Natural killer cell (primary cell): ENCODE measurements around the gene ENGASE. TPM values are rescaled to one million over a fixed set of nuclear protein-coding genes. Genes with fewer than 3 reads are reported as not detected.

Experiments used
- ATAC-seq, 3 donors: fragments of 150-1000 bp in 2 of 3; fragments of 200-7000 bp in 1 of 3; cut with Tn5 transposase; 1 replicate in 1 of 3; 2 replicates in 2 of 3; pipeline ENCODE4 v1.10.0; 2021; ENCODE audit warnings: mild to moderate bottlenecking in 2 of 3, moderate library complexity in 2 of 3
- DNase-seq, 2 donors: peaks; one replicate each; pipeline versions ENCODE4 v3.0.0 to v3.0.0-alpha.2; 2013 to 2021; ENCODE audit warnings: mixed read lengths in 1 of 2
- H3K27ac ChIP-seq: one replicate; pipeline ENCODE4 v1.5.1; 2013; ENCODE audit warnings: mild to moderate bottlenecking, low read length
- H3K27me3 ChIP-seq: one replicate; pipeline ENCODE4 v1.6.1; 2013; ENCODE audit warnings: low read length; ENCODE audit not compliant: control insufficient read depth, insufficient read depth
- H3K36me3 ChIP-seq: one replicate; pipeline ENCODE4 v1.6.1; 2013; ENCODE audit warnings: low read length; ENCODE audit not compliant: control insufficient read depth, insufficient read depth
- H3K4me1 ChIP-seq: one replicate; pipeline ENCODE4 v1.6.1; 2013; ENCODE audit warnings: low read length; ENCODE audit not compliant: control insufficient read depth, insufficient read depth
- H3K4me3 ChIP-seq: one replicate; pipeline ENCODE4 v1.5.1; 2013; ENCODE audit warnings: low read length
- H3K9me3 ChIP-seq: one replicate; pipeline ENCODE4 v1.6.1; 2013; ENCODE audit warnings: low read length; ENCODE audit not compliant: control insufficient read depth, insufficient read depth
- H3K27ac Mint-ChIP-seq, 2 donors: one replicate each; pipeline ENCODE4 v1.8.0; 2022; ENCODE audit warnings: mild to moderate bottlenecking in 2 of 2, mixed read lengths in 2 of 2, moderate library complexity in 1 of 2
- H3K27me3 Mint-ChIP-seq, 2 donors: one replicate each; pipeline ENCODE4 v1.8.0; 2022; ENCODE audit warnings: low read depth in 2 of 2, mixed read lengths in 2 of 2
- H3K36me3 Mint-ChIP-seq: one replicate; pipeline ENCODE4 v1.8.0; 2022; ENCODE audit warnings: mixed read lengths
- H3K4me1 Mint-ChIP-seq, 2 donors: one replicate each; pipeline ENCODE4 v1.8.0; 2022; ENCODE audit warnings: mixed read lengths in 2 of 2
- H3K4me3 Mint-ChIP-seq: one replicate; pipeline ENCODE4 v1.8.0; 2022; ENCODE audit warnings: mild to moderate bottlenecking, moderate library complexity, mixed read lengths
- H3K9me3 Mint-ChIP-seq, 2 donors: one replicate each; pipeline ENCODE4 v1.8.0; 2022; ENCODE audit warnings: mixed read lengths in 2 of 2
- WGBS: methylation state at CpG from one replicate; pipeline ENCODE4 v1.1.7; 2013; ENCODE audit warnings: missing lambda C conversion rate; ENCODE audit not compliant: insufficient coverage; 5-methylcytosine and 5-hydroxymethylcytosine counted together
- intact Hi-C: fragments of 100-400 bp; cut with micrococcal nuclease; formaldehyde crosslinking; loops from one replicate; pipeline ENCODE4 v1.14.2; 2022
- total RNA-seq, 4 donors: library from RNA; stranded (reverse); fragments of 120-200 nt in 1 of 4; gene quantifications; one replicate each; pipeline versions ENCODE4 v1.2.3 to v1.2.4, GENCODE V29; 2013 to 2022
- TF ChIP-seq, protein P1 (sequence below): fragments of 200-600 bp; IDR thresholded peaks from one replicate; pipeline ENCODE4 v1.8.0; 2022; ENCODE audit warnings: antibody characterized with exemption

ENGASE gene
- total RNA-seq, 3 donors from 2014 or later (not counting 1 experiment from before 2014, with no cell fraction given) = 56.0 to 86.4 (median 56.9) TPM

GRCh38 chr17:79081571-79082276 lies 7.1 kb downstream of the ENGASE start:
- H3K36me3 Mint-ChIP-seq = no peaks in the 10 kb centered on the region
- H3K4me3 Mint-ChIP-seq = no peak overlapping the region
- H3K27me3 Mint-ChIP-seq = no peaks in the 10 kb centered on the region
- H3K27ac Mint-ChIP-seq = no peak overlapping the region
- no peaks in the 10 kb centered on the region for H3K9me3 Mint-ChIP-seq
- peaks cover 0 to 5% of the 10 kb centered on the region in 2 donors for H3K4me1 Mint-ChIP-seq
- no peak for ATAC-seq
- Histone ChIP-seq H3K27me3 (no peaks in the 10 kb centered on the region), H3K4me3 (no peak overlapping the region), H3K9me3 (no peaks in the 10 kb centered on the region), H3K4me1 (no peaks in the 10 kb centered on the region), H3K27ac (no peak overlapping the region), H3K36me3 (peaks cover 46% of the 10 kb centered on the region)
- DNase-seq = no peak
- TF ChIP-seq, protein P1, sequence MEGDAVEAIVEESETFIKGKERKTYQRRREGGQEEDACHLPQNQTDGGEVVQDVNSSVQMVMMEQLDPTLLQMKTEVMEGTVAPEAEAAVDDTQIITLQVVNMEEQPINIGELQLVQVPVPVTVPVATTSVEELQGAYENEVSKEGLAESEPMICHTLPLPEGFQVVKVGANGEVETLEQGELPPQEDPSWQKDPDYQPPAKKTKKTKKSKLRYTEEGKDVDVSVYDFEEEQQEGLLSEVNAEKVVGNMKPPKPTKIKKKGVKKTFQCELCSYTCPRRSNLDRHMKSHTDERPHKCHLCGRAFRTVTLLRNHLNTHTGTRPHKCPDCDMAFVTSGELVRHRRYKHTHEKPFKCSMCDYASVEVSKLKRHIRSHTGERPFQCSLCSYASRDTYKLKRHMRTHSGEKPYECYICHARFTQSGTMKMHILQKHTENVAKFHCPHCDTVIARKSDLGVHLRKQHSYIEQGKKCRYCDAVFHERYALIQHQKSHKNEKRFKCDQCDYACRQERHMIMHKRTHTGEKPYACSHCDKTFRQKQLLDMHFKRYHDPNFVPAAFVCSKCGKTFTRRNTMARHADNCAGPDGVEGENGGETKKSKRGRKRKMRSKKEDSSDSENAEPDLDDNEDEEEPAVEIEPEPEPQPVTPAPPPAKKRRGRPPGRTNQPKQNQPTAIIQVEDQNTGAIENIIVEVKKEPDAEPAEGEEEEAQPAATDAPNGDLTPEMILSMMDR = no peak
- intact Hi-C loops = loop anchor here (1.0 kb wide), 1 partner anchor 35 kb away; no protein-coding TSS in a partner anchor
- WGBS = 88% methylated on average over 19 of the region's 20 CpGs

GRCh38 chr17:79082311-79083190 lies 7.9 kb downstream of the ENGASE start:
- intact Hi-C loops = loop anchor here (1.0 kb wide), 1 partner anchor 36 kb away; no protein-coding TSS in a partner anchor
- Mint-ChIP-seq H3K9me3 (no peaks in the 10 kb centered on the region), H3K36me3 (no peaks in the 10 kb centered on the region), H3K4me1 (peaks cover 0 to 5% of the 10 kb centered on the region in 2 donors), H3K27ac (no peak overlapping the region), H3K4me3 (no peak overlapping the region), H3K27me3 (no peaks in the 10 kb centered on the region)
- H3K4me1 ChIP-seq = no peaks in the 10 kb centered on the region
- H3K9me3 ChIP-seq = no peaks in the 10 kb centered on the region
- peak; percentile 38 to 71 for DNase-seq
- WGBS = 75% methylated on average over 41 of the region's 41 CpGs
- H3K36me3 ChIP-seq = peaks cover 50% of the 10 kb centered on the region
- peak; percentile 33 to 73 (median 66) for ATAC-seq
- no peak overlapping the region for H3K27ac ChIP-seq
- TF ChIP-seq, protein P1 = peak; percentile 66
- H3K27me3 ChIP-seq = no peaks in the 10 kb centered on the region
- H3K4me3 ChIP-seq = no peak overlapping the region

GRCh38 chr17:79083191-79083971 lies 8.8 kb downstream of the ENGASE start:
- no peaks in the 10 kb centered on the region for H3K9me3 ChIP-seq
- no peak for DNase-seq
- H3K36me3 Mint-ChIP-seq = no peaks in the 10 kb centered on the region
- 91% methylated on average over 28 of the region's 28 CpGs for WGBS
- no peak overlapping the region for H3K4me3 Mint-ChIP-seq
- H3K9me3 Mint-ChIP-seq = no peaks in the 10 kb centered on the region
- no peak overlapping the region for H3K27ac Mint-ChIP-seq
- ATAC-seq = no peak
- intact Hi-C loops = no loop called here
- TF ChIP-seq, protein P1 = no peak
- no peak overlapping the region for H3K27ac ChIP-seq
- no peaks in the 10 kb centered on the region for H3K27me3 ChIP-seq
- no peaks in the 10 kb centered on the region for H3K27me3 Mint-ChIP-seq
- no peak overlapping the region for H3K4me3 ChIP-seq
- H3K4me1 ChIP-seq = no peaks in the 10 kb centered on the region
- peaks cover 50% of the 10 kb centered on the region for H3K36me3 ChIP-seq
- peaks cover 0 to 5% of the 10 kb centered on the region in 2 donors for H3K4me1 Mint-ChIP-seq
